IPS DF 6.9 (cell line): ENCODE data around the gene XRCC5.
A peak's percentile ranks its signal among the peaks of the same experiment; 100 is the strongest.
"Not testable (repeated sequence)": the region's sequence is repeated elsewhere in the genome, so short reads cannot be mapped to it uniquely, and the experiment has no call there.

ENCODE experiments used
- DNase-seq: peaks from one replicate; pipeline ENCODE4 v3.0.0-alpha.2; 2013; ENCODE audit warnings: low read depth, low spot score
- H3K27ac ChIP-seq: one replicate; pipeline ENCODE4 v1.5.1; 2013; ENCODE audit warnings: low read length, control low read depth
- H3K27me3 ChIP-seq: 2 replicates; pipeline ENCODE4 v1.6.1; 2013; ENCODE audit warnings: mild to moderate bottlenecking, low read length; ENCODE audit not compliant: control insufficient read depth, insufficient read depth
- H3K36me3 ChIP-seq: 2 replicates; pipeline ENCODE4 v1.6.1; 2013; ENCODE audit warnings: low read length; ENCODE audit not compliant: control insufficient read depth, insufficient read depth
- H3K4me1 ChIP-seq: 2 replicates; pipeline ENCODE4 v1.6.1; 2013; ENCODE audit warnings: low read length; ENCODE audit not compliant: control insufficient read depth, insufficient read depth
- H3K4me3 ChIP-seq: 2 replicates; pipeline ENCODE4 v1.5.1; 2013; ENCODE audit warnings: mild to moderate bottlenecking, low read length
- H3K9me3 ChIP-seq: 2 replicates; pipeline ENCODE4 v1.6.1; 2013; ENCODE audit warnings: low read length, inconsistent platforms; ENCODE audit not compliant: control insufficient read depth, insufficient read depth
- WGBS: extraction: QIAGEN DNeasy Blood & Tissue Kit; methylation state at CpG from one replicate; pipeline ENCODE4 v1.1.7; 2013; ENCODE audit warnings: mixed read lengths, missing lambda C conversion rate; ENCODE audit not compliant: insufficient read length, insufficient coverage; 5-methylcytosine and 5-hydroxymethylcytosine counted together

XRCC5 gene

GRCh38 chr2:216074794-216075193 lies 34.4 kb upstream of the XRCC5 start:
- no peaks in the 10 kb centered on the region for H3K4me1 ChIP-seq
- no peak for DNase-seq
- whole genome bisulfite sequencing: no CpG with 5 or more reads among the region's 1 CpG

GRCh38 chr2:216075510-216076485 lies 33.4 kb upstream of the XRCC5 start:
- Histone ChIP-seq H3K27ac (no peak overlapping the region), H3K27me3 (no peaks in the 10 kb centered on the region), H3K36me3 (no peaks in the 10 kb centered on the region), H3K4me3 (no peak overlapping the region), H3K4me1 (no peaks in the 10 kb centered on the region), H3K9me3 (no peaks in the 10 kb centered on the region)
- no peak for DNase-seq
- WGBS: no CpG with 5 or more reads among the region's 6 CpGs

More at GRCh38 chr2:216074794-216075193, 34.4 kb upstream of the XRCC5 start:
- no peak overlapping the region for H3K4me3 ChIP-seq
- H3K27ac ChIP-seq: no peak overlapping the region
- no peaks in the 10 kb centered on the region for H3K9me3 ChIP-seq
- no peaks in the 10 kb centered on the region for H3K27me3 ChIP-seq
- no peaks in the 10 kb centered on the region for H3K36me3 ChIP-seq

GRCh38 chr2:216078776-216079175 lies 30.4 kb upstream of the XRCC5 start:
- WGBS: no CpG with 5 or more reads among the region's 1 CpG
- Histone ChIP-seq H3K27ac (no peak overlapping the region), H3K9me3 (no peaks in the 10 kb centered on the region), H3K27me3 (no peaks in the 10 kb centered on the region), H3K36me3 (no peaks in the 10 kb centered on the region), H3K4me3 (no peak overlapping the region), H3K4me1 (peaks cover 2% of the 10 kb centered on the region; the same call in 1 of the 2 replicates)
- DNase-seq: no peak

- not testable (repeated sequence) for DNase-seq, H3K4me1 ChIP-seq, H3K4me3 ChIP-seq, H3K36me3 ChIP-seq, H3K27me3 ChIP-seq, H3K9me3 ChIP-seq, H3K27ac ChIP-seq
- WGBS: no CpG with 5 or more reads among the region's 10 CpGs
Observed at GRCh38 chr2:216080048-216080447, 29.1 kb upstream of the XRCC5 start.

- Histone ChIP-seq H3K27me3 (no peaks in the 10 kb centered on the region), H3K9me3 (no peaks in the 10 kb centered on the region), H3K36me3 (no peaks in the 10 kb centered on the region), H3K4me3 (peak overlapping the region; percentile 84; the same call in 1 of the 2 replicates), H3K27ac (no peak overlapping the region), H3K4me1 (peaks cover 7% of the 10 kb centered on the region)
- no peak for DNase-seq
- no CpG with 5 or more reads among the region's 1 CpG for WGBS
Observed at GRCh38 chr2:216081012-216081411, 28.1 kb upstream of the XRCC5 start.

GRCh38 chr2:216081487-216082116 lies 27.5 kb upstream of the XRCC5 start, which contains the start of the genes PECR and TMEM169:
TSS of gene PECR (minus strand) at chr2:216081809. CDS start at chr2:216081741, 68 bp downstream.
TSS of gene TMEM169 (plus strand) at chr2:216081919. CDS start at chr2:216095964, 14,045 bp downstream.
- no peaks in the 10 kb centered on the region for H3K9me3 ChIP-seq
- H3K4me3 ChIP-seq: peak within 1 kb of the TSS; percentile 84
- H3K4me1 ChIP-seq: peaks cover 7% of the 10 kb centered on the region
- H3K36me3 ChIP-seq: no peaks in the 10 kb centered on the region
- DNase-seq: peak; percentile 58
- no peaks in the 10 kb centered on the region for H3K27me3 ChIP-seq
- H3K27ac ChIP-seq: no peak within 1 kb of the TSS
- no CpG with 5 or more reads among the region's 44 CpGs for WGBS

- Histone ChIP-seq H3K36me3 (no peaks in the 10 kb centered on the region), H3K27me3 (no peaks in the 10 kb centered on the region), H3K9me3 (no peaks in the 10 kb centered on the region), H3K27ac (no peak overlapping the region), H3K4me1 (peaks cover 7% of the 10 kb centered on the region), H3K4me3 (peak overlapping the region; percentile 84)
- no CpG with 5 or more reads among the region's 22 CpGs for WGBS
- no peak for DNase-seq
Observed at GRCh38 chr2:216082117-216082711, 26.9 kb upstream of the XRCC5 start.

- WGBS: no CpG with 5 or more reads among the region's 3 CpGs
- Histone ChIP-seq H3K4me3 (no peak overlapping the region), H3K9me3 (no peaks in the 10 kb centered on the region), H3K4me1 (peaks cover 7% of the 10 kb centered on the region), H3K36me3 (no peaks in the 10 kb centered on the region), H3K27me3 (no peaks in the 10 kb centered on the region), H3K27ac (no peak overlapping the region)
- no peak for DNase-seq
Observed at GRCh38 chr2:216082805-216083204, 26.3 kb upstream of the XRCC5 start.

- WGBS: no CpG with 5 or more reads among the region's 11 CpGs
- Histone ChIP-seq H3K9me3 (no peaks in the 10 kb centered on the region), H3K27me3 (no peaks in the 10 kb centered on the region), H3K4me3 (no peak overlapping the region), H3K36me3 (no peaks in the 10 kb centered on the region), H3K27ac (no peak overlapping the region), H3K4me1 (peaks cover 7% of the 10 kb centered on the region)
- no peak for DNase-seq
Observed at GRCh38 chr2:216083464-216084281, 25.5 kb upstream of the XRCC5 start.
